Measurements from ENCODE around the gene TMEM144.

- TF ChIP-seq EZH2 (IDR thresholded peaks at IDR 0.05; ENCODE audit: insufficient read depth, poor library complexity, severe bottlenecking): no peak
- no peak for TF ChIP-seq EZH2phosphoT487 (IDR thresholded peaks at IDR 0.05; ENCODE audit: insufficient read depth, low read depth)
Measured at GRCh38 chr4:158189422-158189821, 20.9 kb upstream of the TMEM144 start.

Measured in GM23248 (cell line).